ENCODE measurements around the gene TP63.
"Not testable (repeated sequence)": the region's sequence is repeated elsewhere in the genome, so short reads cannot be mapped to it uniquely, and the experiment has no call there.

The TP63 gene

GRCh38 chr3:189588475-189589178 lies 42.6 kb upstream of the TP63 start:
- CTCF ChIA-PET: interaction anchor here (0.7 to 2.1 kb wide), 4 partner anchors 10 to 86 kb away, joined by 3 to 6 read pairs (median 4); no protein-coding TSS in a partner anchor
- POLR2A ChIA-PET: no interaction called here
- TF ChIP-seq CTCF (IDR thresholded peaks at IDR 0.05; ENCODE audit: control extremely low read depth, extremely low read depth, low read depth, missing control alignments): no peak
- DNase-seq (ENCODE audit: extremely low spot score): no peak

- DNase-seq (ENCODE audit: extremely low spot score): no peak
- POLR2A ChIA-PET: no interaction called here
- no peak for TF ChIP-seq CTCF (IDR thresholded peaks at IDR 0.05; ENCODE audit: control extremely low read depth, extremely low read depth, low read depth, missing control alignments)
- CTCF ChIA-PET: interaction anchor here (0.7 to 2.1 kb wide), 5 partner anchors 10 to 85 kb away, joined by 3 to 6 read pairs (median 4); no protein-coding TSS in a partner anchor
These were observed 42.0 kb upstream of the TP63 start for GRCh38 chr3:189589179-189589569.

- DNase-seq (ENCODE audit: extremely low spot score): no peak
- no peak for TF ChIP-seq CTCF (IDR thresholded peaks at IDR 0.05; ENCODE audit: control extremely low read depth, extremely low read depth, low read depth, missing control alignments)
- ChIA-PET CTCF (interaction anchor here (0.9 to 2.1 kb wide), 2 partner anchors 8 to 14 kb away, joined by 3 to 6 read pairs; no protein-coding TSS in a partner anchor), POLR2A (no interaction called here)
These were observed 41.0 kb upstream of the TP63 start for GRCh38 chr3:189590223-189590622.

- CTCF ChIA-PET: interaction anchor here (1.3 kb wide), 2 partner anchors 9 to 37 kb away, joined by 3 read pairs; partner anchors contain the start of gene TP63
- DNase-seq (ENCODE audit: extremely low spot score): no peak
- POLR2A ChIA-PET: no interaction called here
- TF ChIP-seq CTCF (IDR thresholded peaks at IDR 0.05; ENCODE audit: control extremely low read depth, extremely low read depth, low read depth, missing control alignments): no peak
These were observed 37.6 kb upstream of the TP63 start for GRCh38 chr3:189593581-189593980.

- CTCF ChIA-PET: interaction anchor here (1.2 to 1.7 kb wide), 4 partner anchors 12 to 27 kb away, joined by 3 to 5 read pairs (median 4); no protein-coding TSS in a partner anchor
- DNase-seq (ENCODE audit: extremely low spot score); POLR2A ChIA-PET: not testable (repeated sequence)
These were observed 34.9 kb upstream of the TP63 start for GRCh38 chr3:189596078-189596979.

GRCh38 chr3:189597918-189598317 lies 33.3 kb upstream of the TP63 start:
- DNase-seq (ENCODE audit: extremely low spot score): no peak
- ChIA-PET POLR2A (no interaction called here), CTCF (interaction anchor here (1.2 to 1.7 kb wide), 3 partner anchors 9 to 19 kb away, joined by 3 to 6 read pairs (median 4); no protein-coding TSS in a partner anchor)
- no peak for TF ChIP-seq CTCF (IDR thresholded peaks at IDR 0.05; ENCODE audit: control extremely low read depth, extremely low read depth, low read depth, missing control alignments)

Data from GM10248 (cell line).